ENCODE data around the gene PRKG1.

DNA sequence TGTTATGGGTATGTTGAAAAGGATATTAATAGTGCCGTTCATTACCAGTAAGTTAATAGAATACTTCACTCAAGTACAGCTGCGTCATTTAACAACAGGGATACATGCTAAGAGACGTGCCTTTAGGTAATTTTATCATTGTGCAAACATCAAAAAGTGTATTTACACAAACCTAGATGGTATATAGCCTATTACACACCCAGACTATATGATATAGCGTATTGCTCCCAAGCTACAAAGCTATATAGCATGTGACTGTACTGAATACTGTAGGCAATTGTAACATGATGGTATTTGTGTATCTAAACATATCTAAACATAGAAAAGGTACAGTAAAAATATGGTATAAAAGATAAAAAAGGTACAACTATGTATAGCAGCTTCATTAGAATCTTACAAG is 11.1 kb upstream of the PRKG1 start:
- TF ChIP-seq, protein P1, sequence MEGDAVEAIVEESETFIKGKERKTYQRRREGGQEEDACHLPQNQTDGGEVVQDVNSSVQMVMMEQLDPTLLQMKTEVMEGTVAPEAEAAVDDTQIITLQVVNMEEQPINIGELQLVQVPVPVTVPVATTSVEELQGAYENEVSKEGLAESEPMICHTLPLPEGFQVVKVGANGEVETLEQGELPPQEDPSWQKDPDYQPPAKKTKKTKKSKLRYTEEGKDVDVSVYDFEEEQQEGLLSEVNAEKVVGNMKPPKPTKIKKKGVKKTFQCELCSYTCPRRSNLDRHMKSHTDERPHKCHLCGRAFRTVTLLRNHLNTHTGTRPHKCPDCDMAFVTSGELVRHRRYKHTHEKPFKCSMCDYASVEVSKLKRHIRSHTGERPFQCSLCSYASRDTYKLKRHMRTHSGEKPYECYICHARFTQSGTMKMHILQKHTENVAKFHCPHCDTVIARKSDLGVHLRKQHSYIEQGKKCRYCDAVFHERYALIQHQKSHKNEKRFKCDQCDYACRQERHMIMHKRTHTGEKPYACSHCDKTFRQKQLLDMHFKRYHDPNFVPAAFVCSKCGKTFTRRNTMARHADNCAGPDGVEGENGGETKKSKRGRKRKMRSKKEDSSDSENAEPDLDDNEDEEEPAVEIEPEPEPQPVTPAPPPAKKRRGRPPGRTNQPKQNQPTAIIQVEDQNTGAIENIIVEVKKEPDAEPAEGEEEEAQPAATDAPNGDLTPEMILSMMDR (IDR thresholded peaks at IDR 0.05): no peak
- TF ChIP-seq EP300 (IDR thresholded peaks at IDR 0.05) (no peak), POLR2A (IDR thresholded peaks at IDR 0.05) (no peak), POLR2AphosphoS5 (IDR thresholded peaks at IDR 0.05) (no peak)
